Esophagus squamous epithelium (tissue), 5 donors: ENCODE results near the gene FRMPD4. TPM values are rescaled to one million over a fixed set of nuclear protein-coding genes. Genes with fewer than 3 reads are reported as not detected.

Experiments
- DNase-seq: peaks from one replicate; lab custom pipeline; 2025; lab: John Stamatoyannopoulos, UW
- H3K27ac ChIP-seq, 4 donors: fragments of 200-600 bp; sonication (generic); one replicate each; pipeline ENCODE4 v1.5.1; 2016 to 2019; ENCODE audit warnings: mild to moderate bottlenecking in 1 of 4
- H3K27me3 ChIP-seq, 4 donors: fragments of 200-600 bp; sonication (generic); 1 replicate in 3 of 4; 2 replicates in 1 of 4; pipeline versions ENCODE4 v1.5.1 to v1.6.0; 2017 to 2021; ENCODE audit warnings: antibody characterized with exemption in 1 of 4
- H3K36me3 ChIP-seq, 3 donors: fragments of 200-600 bp; sonication (generic); one replicate each; pipeline ENCODE4 v1.5.1; 2016 to 2019
- H3K4me1 ChIP-seq, 3 donors: fragments of 200-600 bp; sonication (generic); one replicate each; pipeline ENCODE4 v1.5.1; 2017 to 2019
- H3K4me3 ChIP-seq, 4 donors: fragments of 200-600 bp; sonication (generic); 1 replicate in 3 of 4; 2 replicates in 1 of 4; pipeline ENCODE4 v1.5.1; 2016 to 2019; ENCODE audit warnings: mild to moderate bottlenecking in 2 of 4, moderate library complexity in 1 of 4
- H3K9me3 ChIP-seq, 3 donors: fragments of 200-600 bp; sonication (generic); one replicate each; pipeline ENCODE4 v1.5.1; 2016 to 2019
- POLR2A ChIP-seq, 4 donors: fragments of 450-650 bp; IDR thresholded peaks; one replicate each; pipeline ENCODE4 v1.6.1; 2017; ENCODE audit warnings: antibody characterized with exemption in 4 of 4, mild to moderate bottlenecking in 4 of 4, moderate library complexity in 3 of 4
- WGBS, 2 donors: methylation state at CpG; one replicate each; pipeline ENCODE4 v1.1.5; 2018; 5-methylcytosine and 5-hydroxymethylcytosine counted together
- intact Hi-C: fragments of 100-400 bp; cut with DNase I; formaldehyde crosslinking; loops from one replicate; pipeline ENCODE4 v1.15.0; 2022
- total RNA-seq, 4 donors: library from RNA; depleted of rRNA; stranded (reverse); fragments of >200 nt; gene quantifications; one replicate each; pipeline ENCODE4 v1.1.0, GENCODE V29; 2016
- TF ChIP-seq, protein P1 (sequence below), 6 experiments: fragments of 450-650 bp in 4 of 6; fragments of 200-600 bp in 2 of 6; sonication (generic) in 2 of 6; IDR thresholded peaks; one replicate each; pipeline ENCODE4 v1.5.1; 2016 to 2019; ENCODE audit warnings: antibody characterized with exemption in 6 of 6, mild to moderate bottlenecking in 4 of 6, moderate library complexity in 4 of 6
- donor health status: DM: yes; HTN: yes; CAD: no.

The FRMPD4 gene
- total RNA-seq, 4 donors from 2014 or later, result under 0.01 to 0.06 TPM; not detected in 2

DNA sequence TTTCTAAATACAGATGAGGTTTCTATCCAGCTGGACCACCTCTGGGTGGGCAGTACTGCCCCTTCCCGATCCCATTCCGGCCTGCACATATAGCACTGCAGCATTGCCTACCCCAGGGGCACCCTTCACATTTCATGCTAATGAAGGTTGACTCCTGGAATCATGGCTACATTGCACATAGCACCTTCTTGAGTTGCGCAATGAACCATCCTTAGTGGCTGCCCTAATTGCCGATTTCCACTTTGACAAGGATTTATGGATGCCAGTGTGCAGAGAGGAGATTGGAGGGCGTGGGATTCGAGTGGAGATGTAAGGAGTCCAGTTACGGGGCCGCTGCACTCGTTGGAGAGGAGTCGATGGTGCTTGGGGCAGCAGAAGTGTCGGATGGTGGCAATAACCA is 229.0 kb downstream of the FRMPD4 start:
- Histone ChIP-seq H3K9me3 (no peaks in the 10 kb centered on the region), H3K27me3 (no peaks in the 10 kb centered on the region), H3K36me3 (no peaks in the 10 kb centered on the region), H3K4me1 (no peaks in the 10 kb centered on the region), H3K4me3 (no peak overlapping the region), H3K27ac (no peak overlapping the region)
- no peak for DNase-seq
- intact Hi-C loops, result no loop called here
- WGBS, 2 donors, result 78 to 80% methylated on average over 7 to 9 of the region's 11 CpGs
- TF ChIP-seq, protein P1, sequence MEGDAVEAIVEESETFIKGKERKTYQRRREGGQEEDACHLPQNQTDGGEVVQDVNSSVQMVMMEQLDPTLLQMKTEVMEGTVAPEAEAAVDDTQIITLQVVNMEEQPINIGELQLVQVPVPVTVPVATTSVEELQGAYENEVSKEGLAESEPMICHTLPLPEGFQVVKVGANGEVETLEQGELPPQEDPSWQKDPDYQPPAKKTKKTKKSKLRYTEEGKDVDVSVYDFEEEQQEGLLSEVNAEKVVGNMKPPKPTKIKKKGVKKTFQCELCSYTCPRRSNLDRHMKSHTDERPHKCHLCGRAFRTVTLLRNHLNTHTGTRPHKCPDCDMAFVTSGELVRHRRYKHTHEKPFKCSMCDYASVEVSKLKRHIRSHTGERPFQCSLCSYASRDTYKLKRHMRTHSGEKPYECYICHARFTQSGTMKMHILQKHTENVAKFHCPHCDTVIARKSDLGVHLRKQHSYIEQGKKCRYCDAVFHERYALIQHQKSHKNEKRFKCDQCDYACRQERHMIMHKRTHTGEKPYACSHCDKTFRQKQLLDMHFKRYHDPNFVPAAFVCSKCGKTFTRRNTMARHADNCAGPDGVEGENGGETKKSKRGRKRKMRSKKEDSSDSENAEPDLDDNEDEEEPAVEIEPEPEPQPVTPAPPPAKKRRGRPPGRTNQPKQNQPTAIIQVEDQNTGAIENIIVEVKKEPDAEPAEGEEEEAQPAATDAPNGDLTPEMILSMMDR (IDR thresholded peaks at IDR 0.05), result no peak
- TF ChIP-seq POLR2A (IDR thresholded peaks at IDR 0.05), result no peak

- H3K27me3 ChIP-seq, result no peaks in the 10 kb centered on the region
- no peak overlapping the region for H3K4me3 ChIP-seq
- intact Hi-C loops, result no loop called here
- 53 to 59% methylated on average over 2 to 3 of the region's 3 CpGs for WGBS, 2 donors
- no peaks in the 10 kb centered on the region for H3K4me1 ChIP-seq
- TF ChIP-seq POLR2A (IDR thresholded peaks at IDR 0.05), result no peak
- TF ChIP-seq, protein P1 (IDR thresholded peaks at IDR 0.05), result no peak
- H3K9me3 ChIP-seq, result no peaks in the 10 kb centered on the region
- no peaks in the 10 kb centered on the region for H3K36me3 ChIP-seq
- H3K27ac ChIP-seq, result no peak overlapping the region
- no peak for DNase-seq
Measured at GRCh38 chrX:12370497-12370986, 232.3 kb downstream of the FRMPD4 start.

GRCh38 chrX:12372111-12372510 is 233.8 kb downstream of the FRMPD4 start:
- Histone ChIP-seq H3K4me1 (no peaks in the 10 kb centered on the region), H3K9me3 (no peaks in the 10 kb centered on the region), H3K36me3 (no peaks in the 10 kb centered on the region), H3K27ac (no peak overlapping the region), H3K4me3 (no peak overlapping the region), H3K27me3 (no peaks in the 10 kb centered on the region)
- 51 to 58% methylated on average over 6 of the region's 6 CpGs for WGBS, 2 donors
- DNase-seq, result no peak
- intact Hi-C loops, result no loop called here
- no peak for TF ChIP-seq POLR2A (IDR thresholded peaks at IDR 0.05)
- TF ChIP-seq, protein P1 (IDR thresholded peaks at IDR 0.05), result no peak

DNA sequence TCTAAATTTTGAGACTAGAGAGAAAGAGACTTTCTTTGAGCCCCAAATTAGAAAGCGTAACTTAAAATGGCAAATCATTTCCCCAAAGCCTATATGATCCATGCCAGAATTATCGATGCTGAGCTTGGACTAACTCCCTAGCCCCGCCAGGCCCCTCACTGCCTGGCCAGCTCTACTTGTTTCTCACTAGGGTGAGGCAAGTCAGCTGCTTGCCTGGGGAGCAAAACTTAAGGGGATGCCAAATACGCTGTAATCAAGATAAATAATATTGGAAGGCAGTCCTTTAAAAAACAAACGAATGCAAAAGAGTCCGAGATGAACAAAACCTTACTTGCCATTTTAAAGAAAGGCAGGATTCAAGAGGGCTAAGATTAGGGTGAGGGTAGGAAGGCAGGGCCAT is 236.0 kb downstream of the FRMPD4 start:
- 70 to 84% methylated on average over 3 to 6 of the region's 6 CpGs for WGBS, 2 donors
- no peak for DNase-seq

GRCh38 chrX:12378253-12378652 is 240.0 kb downstream of the FRMPD4 start:
- H3K36me3 ChIP-seq, result no peaks in the 10 kb centered on the region
- no peak overlapping the region for H3K4me3 ChIP-seq
- no peak overlapping the region for H3K27ac ChIP-seq
- TF ChIP-seq, protein P1 (IDR thresholded peaks at IDR 0.05), result no peak
- TF ChIP-seq POLR2A (IDR thresholded peaks at IDR 0.05), result no peak
- intact Hi-C loops, result no loop called here
- no peak for DNase-seq
- WGBS, 2 donors, result 76 to 87% methylated on average over 7 of the region's 7 CpGs
- H3K4me1 ChIP-seq, result no peaks in the 10 kb centered on the region
- no peaks in the 10 kb centered on the region for H3K9me3 ChIP-seq
- H3K27me3 ChIP-seq, result no peaks in the 10 kb centered on the region

More for the DNA sequence above, 236.0 kb downstream of the FRMPD4 start:
- H3K9me3 ChIP-seq, result no peaks in the 10 kb centered on the region
- TF ChIP-seq, protein P1 (IDR thresholded peaks at IDR 0.05), result no peak
- no peak for TF ChIP-seq POLR2A (IDR thresholded peaks at IDR 0.05)
- no peaks in the 10 kb centered on the region for H3K4me1 ChIP-seq
- intact Hi-C loops, result no loop called here
- H3K36me3 ChIP-seq, result no peaks in the 10 kb centered on the region
- no peak overlapping the region for H3K27ac ChIP-seq
- H3K27me3 ChIP-seq, result no peaks in the 10 kb centered on the region
- H3K4me3 ChIP-seq, result no peak overlapping the region
